ENCODE results near the gene OR6S1.
"Not testable (repeated sequence)": the region's sequence is repeated elsewhere in the genome, so short reads cannot be mapped to it uniquely, and the experiment has no call there.

OR6S1 gene

GRCh38 chr14:20667957-20668356 is 26.5 kb upstream of the OR6S1 start:
- no peak for DNase-seq

GRCh38 chr14:20666400-20666961 is 25.0 kb upstream of the OR6S1 start:
- not testable (repeated sequence) for DNase-seq

- DNase-seq = peak; percentile 91
These were observed 21.7 kb upstream of the OR6S1 start for GRCh38 chr14:20662968-20663732.

- no peak for DNase-seq
These were observed 19.7 kb upstream of the OR6S1 start for GRCh38 chr14:20661197-20661596.

- no peak for DNase-seq
These were observed 18.4 kb upstream of the OR6S1 start for GRCh38 chr14:20659813-20660395.

GRCh38 chr14:20659336-20659735 is 17.8 kb upstream of the OR6S1 start:
- DNase-seq = no peak

- DNase-seq = no peak
These were observed 16.8 kb upstream of the OR6S1 start for GRCh38 chr14:20658246-20658645.

- DNase-seq = peak; percentile 72
These were observed 16.0 kb upstream of the OR6S1 start for GRCh38 chr14:20657216-20658211.

- DNase-seq = no peak
These were observed 14.8 kb upstream of the OR6S1 start for GRCh38 chr14:20656274-20656673.

- DNase-seq = no peak
These were observed 14.4 kb upstream of the OR6S1 start for GRCh38 chr14:20655851-20656250.

- DNase-seq = peak; percentile 71
These were observed 11.8 kb upstream of the OR6S1 start for GRCh38 chr14:20652996-20653975.

- DNase-seq = no peak
These were observed 4.0 kb upstream of the OR6S1 start for GRCh38 chr14:20645481-20645880.

GRCh38 chr14:20644520-20644919 is 3.0 kb upstream of the OR6S1 start:
- no peak for DNase-seq

GRCh38 chr14:20642755-20643154 is 1.3 kb upstream of the OR6S1 start:
- not testable (repeated sequence) for DNase-seq

- DNase-seq = no peak
These were observed 691 bp upstream of the OR6S1 start for GRCh38 chr14:20642182-20642581.

GRCh38 chr14:20632831-20633691 is 8.4 kb downstream of the OR6S1 start:
- DNase-seq = peak; percentile 83

GRCh38 chr14:20632448-20632830 is 9.1 kb downstream of the OR6S1 start:
- DNase-seq = peak; percentile 64

GRCh38 chr14:20631880-20632389 is 9.6 kb downstream of the OR6S1 start:
- peak; percentile 65 for DNase-seq

GRCh38 chr14:20631023-20631879 is 10.2 kb downstream of the OR6S1 start:
- peak; percentile 80 for DNase-seq

All from activated effector memory CD4-positive, alpha-beta T cell treated with anti-CD3 and anti-CD28 coated beads, Interleukin-2, amount 50 U/mL, for 16 hours (primary cell).